Right lobe of liver (tissue), 6 donors: ENCODE measurements around the gene WDR75. TPM values are rescaled to one million over a fixed set of nuclear protein-coding genes. Genes with fewer than 3 reads are reported as not detected.

ENCODE experiments used
- ATAC-seq, 4 donors: fragments of 200-7000 bp; cut with Tn5 transposase; one replicate each; pipeline ENCODE4 v1.9.1; 2020; ENCODE audit warnings: mild to moderate bottlenecking in 4 of 4, moderate library complexity in 4 of 4
- DNase-seq, 3 donors: peaks; one replicate each; pipeline ENCODE4 v3.0.0-alpha.2; 2020
- H3K27ac ChIP-seq, 3 donors: fragments of 200-600 bp; one replicate each; pipeline ENCODE4 v1.8.0; 2022
- H3K27me3 ChIP-seq, 2 donors: fragments of 200-600 bp; one replicate each; pipeline ENCODE4 v1.8.0; 2022
- H3K36me3 ChIP-seq, 4 donors: fragments of 200-600 bp; sonication (generic) in 1 of 4; one replicate each; pipeline versions ENCODE4 v1.5.1 to v1.8.0; 2017 to 2022; ENCODE audit warnings: control low read depth in 1 of 4
- H3K4me1 ChIP-seq, 4 donors: fragments of 200-600 bp; sonication (generic) in 1 of 4; one replicate each; pipeline versions ENCODE4 v1.5.1 to v1.8.0; 2017 to 2022; ENCODE audit warnings: control low read depth in 1 of 4
- H3K4me3 ChIP-seq, 3 donors: fragments of 200-600 bp; one replicate each; pipeline ENCODE4 v1.8.0; 2022
- H3K9me3 ChIP-seq, 4 donors: fragments of 200-600 bp; sonication (generic) in 1 of 4; one replicate each; pipeline versions ENCODE4 v1.5.1 to v1.8.0; 2017 to 2022; ENCODE audit warnings: control low read depth in 1 of 4
- CTCF ChIP-seq, 4 donors: fragments of 200-600 bp in 3 of 4; fragments of 450-650 bp in 1 of 4; IDR thresholded peaks; one replicate each; pipeline versions ENCODE4 v1.5.1 to v1.8.0; 2016 to 2022; ENCODE audit warnings: antibody characterized with exemption in 4 of 4, mild to moderate bottlenecking in 2 of 4
- POLR2A ChIP-seq: fragments of 450-650 bp; IDR thresholded peaks from one replicate; pipeline ENCODE4 v1.6.1; 2017; ENCODE audit warnings: antibody characterized with exemption, mild to moderate bottlenecking
- WGBS: methylation state at CpG from one replicate; pipeline ENCODE4 v1.1.6; 2018; ENCODE audit warnings: low coverage, low lambda C conversion rate; ENCODE audit not compliant: insufficient coverage; ENCODE audit errors: missing lambda C conversion rate; 5-methylcytosine and 5-hydroxymethylcytosine counted together
- intact Hi-C, 2 donors: fragments of 100-400 bp; cut with DNase I; formaldehyde crosslinking; loops; one replicate each; pipeline versions ENCODE4 v1.11.2 to v1.14.1; 2022
- total RNA-seq, 6 experiments: library from RNA; depleted of rRNA in 2 of 6; stranded (reverse); fragments of >200 nt in 2 of 6; fragmentation: NEBNext Ultra II Directional in 3 of 6; extraction: Animal tissue kit (Norgen Biotek cat#: 25700) in 3 of 6; gene quantifications; one replicate each; pipeline versions ENCODE4 v1.1.0 to v1.2.4, GENCODE V29; 2016 to 2023
- donor health status: DM: no; HTN: yes; CAD: no.
- donor health status: DM: no; HTN: no; CAD: no.
- donor health status: DM: no; HTN: no; CAD: no.
- donor health status: DM: no; HTN: yes; CAD: no.
- donor health status: DM: no; HTN: yes; CAD: no.

WDR75 gene
- total RNA-seq, 6 experiments from 2014 or later, result 7.5 to 19.5 (median 11.8) TPM

GRCh38 chr2:189521699-189522434, 80.6 kb downstream of the WDR75 start:
- Histone ChIP-seq H3K4me1 (peaks cover 0 to 30% (median 8%) of the 10 kb centered on the region in 4 donors), H3K27me3 (no peaks in the 10 kb centered on the region), H3K27ac (peak overlapping the region; percentile 71 to 89 (median 85)), H3K9me3 (no peaks in the 10 kb centered on the region), H3K4me3 (no peak overlapping the region), H3K36me3 (no peaks in the 10 kb centered on the region)
- peak in 2 of 4 donors; percentile 14 to 32 for TF ChIP-seq CTCF (IDR thresholded peaks at IDR 0.05)
- TF ChIP-seq POLR2A, result no peak
- 83% methylated on average over 2 of the region's 2 CpGs for WGBS
- ATAC-seq, result peak; percentile 80 to 89 (median 82)
- intact Hi-C loops, result no loop called here
- no peak for DNase-seq

- TF ChIP-seq CTCF (IDR thresholded peaks at IDR 0.05) (no peak), POLR2A (no peak)
- 38% methylated on average over 5 of the region's 5 CpGs for WGBS
- Histone ChIP-seq H3K4me3 (no peak overlapping the region), H3K4me1 (peaks cover 0 to 35% (median 11%) of the 10 kb centered on the region in 4 donors), H3K9me3 (no peaks in the 10 kb centered on the region), H3K27me3 (no peaks in the 10 kb centered on the region), H3K27ac (peak overlapping the region; percentile 71 to 89 (median 85)), H3K36me3 (no peaks in the 10 kb centered on the region)
- intact Hi-C loops, result no loop called here
- ATAC-seq (peak; percentile 68 to 76 (median 70)), DNase-seq (no peak)
Observed at GRCh38 chr2:189522435-189523151, 81.3 kb downstream of the WDR75 start.

DNA sequence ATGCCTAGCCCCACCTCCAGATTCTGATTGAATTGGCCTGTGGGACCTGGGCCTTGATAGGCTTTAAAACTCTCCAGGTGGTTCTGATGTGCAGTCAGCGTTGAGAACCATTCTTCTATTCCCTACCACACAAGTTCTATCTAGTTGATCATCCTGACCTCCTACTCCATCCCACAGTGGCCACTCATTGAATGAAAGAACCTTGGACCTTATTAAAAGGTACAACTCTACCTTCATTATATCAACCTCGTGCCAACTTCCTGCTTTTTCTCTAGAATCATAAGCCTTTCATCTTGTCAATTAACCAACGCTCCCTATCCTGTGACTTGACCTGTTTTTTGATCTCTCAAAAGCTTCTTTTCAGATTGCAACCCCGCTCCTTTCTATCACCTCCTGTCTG, 83.5 kb downstream of the WDR75 start:
- ATAC-seq (no peak), DNase-seq (no peak)
- intact Hi-C loops, result no loop called here
- WGBS, result 71% methylated on average over 3 of the region's 4 CpGs
- TF ChIP-seq POLR2A (no peak), CTCF (IDR thresholded peaks at IDR 0.05) (no peak)
- Histone ChIP-seq H3K9me3 (no peaks in the 10 kb centered on the region), H3K27ac (no peak overlapping the region), H3K4me1 (peaks cover 0 to 40% (median 14%) of the 10 kb centered on the region in 4 donors), H3K36me3 (no peaks in the 10 kb centered on the region), H3K27me3 (no peaks in the 10 kb centered on the region), H3K4me3 (no peak overlapping the region)

Other genes with a start within 250 kb of the WDR75 start
- 100 to 1,000 TPM; 101 to 289 (median 134) TPM for gene SLC40A1, start 139.3 kb downstream of the WDR75 start, total RNA-seq
- 10 to 100 TPM; 18.7 to 31.6 (median 27.0) TPM for gene ASNSD1, start 220.0 kb downstream of the WDR75 start, total RNA-seq
- 1 to 10 TPM; 2.9 to 9.2 (median 4.8) TPM for gene ANKAR, start 233.2 kb downstream of the WDR75 start, total RNA-seq